ENCODE measurements around the gene DCHS2.

- TF ChIP-seq YY1 (IDR thresholded peaks at IDR 0.05; ENCODE audit: insufficient read depth, insufficient read length): no peak
- TF ChIP-seq ZNF274 (IDR thresholded peaks at IDR 0.05; ENCODE audit: low read depth, low read length): no peak
- no peak for TF ChIP-seq SUZ12 (IDR thresholded peaks at IDR 0.05; ENCODE audit: extremely low read depth, insufficient read depth, insufficient read length)
Observed at GRCh38 chr4:154366956-154367355, 124.6 kb downstream of the DCHS2 start.

Measured in NT2/D1 (cell line).